KMS-11 (cell line): ENCODE data around the gene RASSF10.

Source experiments
- H2AFZ ChIP-seq: fragments of 200-600 bp; sonication (generic); 2 replicates; pipeline ENCODE4 v1.6.1; 2016; ENCODE audit warnings: antibody characterized with exemption, mixed run types, low read depth
- H3K27ac ChIP-seq: fragments of 200-600 bp; sonication (generic); 2 replicates; pipeline ENCODE4 v1.6.1; 2016; ENCODE audit warnings: mild to moderate bottlenecking, mixed run types
- H3K27me3 ChIP-seq: fragments of 200-600 bp; sonication (generic); 2 replicates; pipeline ENCODE4 v1.6.1; 2017; ENCODE audit warnings: mild to moderate bottlenecking, low read depth, mixed run types, moderate library complexity; ENCODE audit not compliant: insufficient read depth
- H3K36me3 ChIP-seq: fragments of 200-600 bp; sonication (generic); 2 replicates; pipeline ENCODE4 v1.6.1; 2017; ENCODE audit warnings: mild to moderate bottlenecking, mixed run types; ENCODE audit not compliant: insufficient read depth
- H3K4me1 ChIP-seq: fragments of 200-600 bp; sonication (generic); 2 replicates; pipeline ENCODE4 v1.6.1; 2016; ENCODE audit warnings: mild to moderate bottlenecking, low read depth, mixed run types; ENCODE audit not compliant: poor library complexity, severe bottlenecking
- H3K4me2 ChIP-seq: fragments of 200-600 bp; sonication (generic); 2 replicates; pipeline ENCODE4 v1.7.0; 2016; ENCODE audit warnings: mild to moderate bottlenecking, mixed run types
- H3K4me3 ChIP-seq: fragments of 200-600 bp; sonication (generic); IDR thresholded peaks from 2 replicates; pipeline ENCODE4 v1.6.1; 2017; ENCODE audit warnings: low read depth, low read length, mixed read lengths; ENCODE audit not compliant: insufficient read depth
- H3K79me2 ChIP-seq: fragments of 200-600 bp; sonication (generic); 2 replicates; pipeline ENCODE4 v1.6.1; 2016; ENCODE audit warnings: low read depth, mixed run types; ENCODE audit not compliant: insufficient read depth
- H3K9ac ChIP-seq: fragments of 200-600 bp; sonication (generic); 2 replicates; pipeline ENCODE4 v1.6.1; 2016; ENCODE audit warnings: mild to moderate bottlenecking, mixed run types
- H4K20me1 ChIP-seq: fragments of 200-600 bp; sonication (generic); 2 replicates; pipeline ENCODE4 v1.6.1; 2016; ENCODE audit warnings: mild to moderate bottlenecking, mixed run types; ENCODE audit not compliant: insufficient read depth
- CTCF ChIP-seq: fragments of 200-600 bp; sonication (generic); conservative IDR thresholded peaks from 2 replicates; pipeline ENCODE4 v1.6.1; 2017; ENCODE audit warnings: low read depth, mild to moderate bottlenecking, antibody characterized with exemption, low read length, moderate library complexity, mixed read lengths

Gene RASSF10

GRCh38 chr11:12994476-12994875 is 14.6 kb upstream of the RASSF10 start:
- H3K36me3 ChIP-seq: no peaks in the 10 kb centered on the region
- no peak overlapping the region for H3K4me2 ChIP-seq
- no peaks in the 10 kb centered on the region for H3K4me1 ChIP-seq
- no peaks in the 10 kb centered on the region for H4K20me1 ChIP-seq
- no peak overlapping the region for H3K9ac ChIP-seq
- H3K79me2 ChIP-seq: no peaks in the 10 kb centered on the region
- no peak for TF ChIP-seq CTCF
- H3K27me3 ChIP-seq: no peaks in the 10 kb centered on the region
- H3K4me3 ChIP-seq: no peak overlapping the region
- H3K27ac ChIP-seq: no peak overlapping the region
- H2AFZ ChIP-seq: no peak overlapping the region

- Histone ChIP-seq H2AFZ (no peak overlapping the region), H3K9ac (no peak overlapping the region), H3K79me2 (no peaks in the 10 kb centered on the region), H3K27ac (no peak overlapping the region), H3K4me2 (no peak overlapping the region), H4K20me1 (no peaks in the 10 kb centered on the region), H3K4me3 (no peak overlapping the region), H3K4me1 (no peaks in the 10 kb centered on the region), H3K36me3 (no peaks in the 10 kb centered on the region), H3K27me3 (no peaks in the 10 kb centered on the region)
- TF ChIP-seq CTCF: no peak
Observed at GRCh38 chr11:12995188-12995587, 13.9 kb upstream of the RASSF10 start.

GRCh38 chr11:12995823-12996222 is 13.3 kb upstream of the RASSF10 start:
- no peak overlapping the region for H3K27ac ChIP-seq
- H3K9ac ChIP-seq: no peak overlapping the region
- H3K4me3 ChIP-seq: no peak overlapping the region
- no peaks in the 10 kb centered on the region for H3K27me3 ChIP-seq
- no peak overlapping the region for H3K4me2 ChIP-seq
- no peak for TF ChIP-seq CTCF
- no peaks in the 10 kb centered on the region for H3K36me3 ChIP-seq
- H4K20me1 ChIP-seq: no peaks in the 10 kb centered on the region
- H3K4me1 ChIP-seq: no peaks in the 10 kb centered on the region
- no peak overlapping the region for H2AFZ ChIP-seq
- H3K79me2 ChIP-seq: no peaks in the 10 kb centered on the region

- Histone ChIP-seq H3K9ac (no peak overlapping the region), H3K27ac (no peak overlapping the region), H3K27me3 (no peaks in the 10 kb centered on the region), H3K4me2 (no peak overlapping the region), H3K4me3 (no peak overlapping the region), H4K20me1 (no peaks in the 10 kb centered on the region), H3K79me2 (no peaks in the 10 kb centered on the region), H2AFZ (no peak overlapping the region), H3K36me3 (no peaks in the 10 kb centered on the region), H3K4me1 (no peaks in the 10 kb centered on the region)
- no peak for TF ChIP-seq CTCF
Observed at GRCh38 chr11:12997168-12997567, 11.9 kb upstream of the RASSF10 start.

- Histone ChIP-seq H3K4me1 (no peaks in the 10 kb centered on the region), H3K36me3 (no peaks in the 10 kb centered on the region), H3K27ac (no peak overlapping the region), H3K4me2 (no peak overlapping the region), H3K79me2 (no peaks in the 10 kb centered on the region), H3K27me3 (no peaks in the 10 kb centered on the region), H4K20me1 (no peaks in the 10 kb centered on the region), H3K9ac (no peak overlapping the region), H2AFZ (no peak overlapping the region), H3K4me3 (no peak overlapping the region)
- no peak for TF ChIP-seq CTCF
Observed at GRCh38 chr11:12998336-12998735, 10.8 kb upstream of the RASSF10 start.
